ENCODE measurements around the gene RAF1.
"Not testable (repeated sequence)": the region's sequence is repeated elsewhere in the genome, so short reads cannot be mapped to it uniquely, and the experiment has no call there.

The RAF1 gene

DNA sequence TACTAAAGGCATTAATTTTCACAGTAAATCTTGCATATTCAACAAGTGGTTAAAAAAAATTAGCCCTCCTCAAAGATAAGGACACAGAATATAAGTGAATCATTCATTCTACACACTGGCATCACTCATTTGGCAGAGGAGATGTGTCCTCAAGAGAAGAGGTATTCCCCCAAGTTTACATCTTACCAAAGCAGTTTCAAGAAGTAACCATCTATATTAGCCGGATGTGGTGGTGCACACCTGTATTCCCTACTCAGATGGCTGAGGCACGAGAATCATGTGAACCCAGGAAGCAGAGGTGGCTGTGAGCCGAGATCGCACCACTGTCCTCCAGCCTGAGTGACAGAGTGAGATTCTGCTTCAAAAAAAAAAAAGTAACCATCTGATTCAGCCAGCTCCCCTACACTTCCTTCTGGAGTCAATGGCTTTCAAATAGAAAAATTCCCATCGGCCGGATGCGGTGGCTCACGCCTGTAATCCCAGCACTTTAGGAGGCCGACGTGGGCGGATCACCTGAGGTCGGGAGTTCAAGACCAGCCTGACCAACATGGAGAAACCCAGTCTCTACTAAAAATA is 15.4 kb downstream of the RAF1 start:
- Histone ChIP-seq H3K27me3 (ENCODE audit: control insufficient read depth, insufficient read depth, low read length) (no peaks in the 10 kb centered on the region), H3K36me3 (ENCODE audit: control insufficient read depth, insufficient read depth, low read length) (no peaks in the 10 kb centered on the region), H3K4me3 (ENCODE audit: low read length) (no peak overlapping the region), H3K9ac (ENCODE audit: low read length) (no peak overlapping the region), H3K27ac (ENCODE audit: low read depth, low read length) (no peak overlapping the region), H3K4me1 (ENCODE audit: control insufficient read depth, insufficient read depth, low read length) (no peaks in the 10 kb centered on the region)

DNA sequence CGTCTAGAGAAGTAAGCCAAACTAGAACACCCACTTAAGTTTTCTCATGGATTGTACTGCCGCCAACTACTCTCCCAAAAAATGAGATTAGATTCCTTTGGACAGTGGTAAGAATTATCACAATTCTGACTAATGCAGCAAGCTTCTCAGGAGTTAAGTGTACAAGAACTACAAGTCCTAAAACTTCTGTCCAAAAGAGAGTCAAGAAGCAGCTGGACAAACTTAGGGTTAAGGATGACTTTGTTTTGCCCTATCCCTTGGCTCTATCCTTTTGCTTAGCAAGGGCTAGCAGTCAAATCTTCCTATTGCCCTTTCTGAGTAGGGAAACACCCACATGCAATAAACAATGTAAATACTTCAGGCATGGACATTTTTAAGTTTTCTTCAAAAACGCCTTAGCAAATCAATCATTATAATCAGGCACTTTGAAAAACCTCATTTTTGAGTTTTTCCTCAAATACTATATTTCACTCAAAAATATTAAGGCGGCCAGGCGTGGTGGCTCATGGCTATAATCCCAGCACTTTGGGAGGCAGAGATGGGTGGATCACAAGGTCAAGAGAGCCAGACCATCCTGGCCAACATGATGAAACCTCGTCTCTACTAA is 19.5 kb downstream of the RAF1 start:
- H3K36me3 ChIP-seq (ENCODE audit: control insufficient read depth, insufficient read depth, low read length), result no peaks in the 10 kb centered on the region
- H3K4me3 ChIP-seq (ENCODE audit: low read length), result no peak overlapping the region
- no peak overlapping the region for H3K9ac ChIP-seq (ENCODE audit: low read length)
- H3K27me3 ChIP-seq (ENCODE audit: control insufficient read depth, insufficient read depth, low read length), result no peaks in the 10 kb centered on the region
- peaks cover 5% of the 10 kb centered on the region for H3K4me1 ChIP-seq (ENCODE audit: control insufficient read depth, insufficient read depth, low read length)
- no peak overlapping the region for H3K27ac ChIP-seq (ENCODE audit: low read depth, low read length)

DNA sequence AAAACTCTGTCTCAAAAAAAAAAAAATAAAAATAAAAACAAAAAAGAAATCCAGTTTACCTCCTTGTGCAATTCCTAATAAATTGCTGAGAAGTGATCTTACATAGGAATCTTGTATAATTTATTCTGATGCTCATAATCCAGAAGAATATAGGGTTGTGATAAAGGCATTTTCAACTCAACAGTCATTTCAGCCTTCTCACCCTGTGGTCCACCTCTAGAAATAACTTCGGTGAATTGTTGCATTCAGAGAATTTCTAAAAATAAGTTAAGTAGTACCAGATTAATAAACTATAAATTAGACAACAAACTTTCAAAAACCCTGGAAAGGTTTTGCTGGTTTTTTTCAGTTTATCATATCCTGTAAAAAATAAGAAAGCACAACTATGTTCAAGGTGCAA is 20.2 kb downstream of the RAF1 start:
- Histone ChIP-seq H3K27ac (ENCODE audit: low read depth, low read length) (no peak overlapping the region), H3K4me1 (ENCODE audit: control insufficient read depth, insufficient read depth, low read length) (peaks cover 5% of the 10 kb centered on the region), H3K27me3 (ENCODE audit: control insufficient read depth, insufficient read depth, low read length) (no peaks in the 10 kb centered on the region), H3K4me3 (ENCODE audit: low read length) (no peak overlapping the region), H3K36me3 (ENCODE audit: control insufficient read depth, insufficient read depth, low read length) (no peaks in the 10 kb centered on the region), H3K9ac (ENCODE audit: low read length) (no peak overlapping the region)

DNA sequence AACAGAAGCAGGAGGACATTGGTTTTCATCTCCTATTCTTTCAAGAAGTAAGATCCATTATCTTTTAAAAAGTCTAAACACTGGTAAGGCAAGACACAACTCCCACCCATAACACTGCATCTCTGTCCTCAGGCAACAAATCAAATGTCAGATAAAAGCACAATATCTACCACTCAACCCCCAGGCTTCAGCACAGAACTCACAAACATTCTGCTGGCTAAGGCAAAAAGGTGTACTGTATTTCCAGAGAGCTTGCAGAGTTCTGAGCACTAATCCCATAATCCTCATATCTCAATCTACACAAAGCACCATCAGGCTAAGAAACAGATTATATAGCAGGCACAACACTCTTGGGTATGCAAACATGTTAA is 20.9 kb downstream of the RAF1 start:
- Histone ChIP-seq H3K4me1 (ENCODE audit: control insufficient read depth, insufficient read depth, low read length) (peaks cover 5% of the 10 kb centered on the region), H3K27ac (ENCODE audit: low read depth, low read length) (no peak overlapping the region), H3K27me3 (ENCODE audit: control insufficient read depth, insufficient read depth, low read length) (no peaks in the 10 kb centered on the region), H3K9ac (ENCODE audit: low read length) (no peak overlapping the region), H3K36me3 (ENCODE audit: control insufficient read depth, insufficient read depth, low read length) (no peaks in the 10 kb centered on the region), H3K4me3 (ENCODE audit: low read length) (peak overlapping the region; percentile 15)

DNA sequence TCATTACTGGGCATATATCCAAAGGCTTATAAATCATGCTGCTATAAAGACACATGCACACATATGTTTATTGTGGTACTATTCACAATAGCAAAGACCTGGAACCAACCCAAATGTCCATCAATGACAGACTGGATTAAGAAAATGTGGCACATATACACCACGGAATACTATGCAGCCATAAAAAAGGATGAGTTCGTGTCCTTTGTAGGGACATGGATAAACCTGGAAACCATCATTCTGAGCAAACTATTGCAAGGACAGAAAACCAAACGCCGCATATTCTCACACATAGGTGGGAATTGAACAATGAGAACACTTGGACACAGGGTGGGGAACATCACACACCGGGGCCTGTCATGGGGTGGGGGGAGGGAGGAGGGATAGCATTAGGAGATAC is 23.1 kb downstream of the RAF1 start:
- H3K27me3 ChIP-seq (ENCODE audit: control insufficient read depth, insufficient read depth, low read length); H3K9ac ChIP-seq (ENCODE audit: low read length); H3K4me3 ChIP-seq (ENCODE audit: low read length); H3K27ac ChIP-seq (ENCODE audit: low read depth, low read length); H3K4me1 ChIP-seq (ENCODE audit: control insufficient read depth, insufficient read depth, low read length); H3K36me3 ChIP-seq (ENCODE audit: control insufficient read depth, insufficient read depth, low read length): not testable (repeated sequence)

DNA sequence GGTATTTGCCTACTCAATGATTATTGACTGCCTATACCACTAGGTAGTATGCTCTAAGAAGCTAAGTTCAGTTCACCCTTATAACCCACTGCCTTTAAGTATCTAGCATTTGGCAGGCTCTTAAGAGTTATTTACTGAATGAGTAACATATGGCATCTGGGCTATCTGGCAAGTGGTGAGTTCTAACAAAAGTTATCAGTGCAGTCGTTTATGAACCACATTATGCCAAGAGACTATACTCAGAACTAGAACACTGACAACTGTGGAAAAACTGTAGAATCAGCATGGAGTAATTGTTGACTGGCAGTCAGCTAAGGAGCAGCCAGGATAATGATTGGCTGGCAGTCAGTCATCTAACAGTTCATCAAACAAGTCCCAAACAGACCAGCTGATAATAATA is 25.8 kb downstream of the RAF1 start:
- Histone ChIP-seq H3K4me1 (ENCODE audit: control insufficient read depth, insufficient read depth, low read length) (peaks cover 4% of the 10 kb centered on the region), H3K27me3 (ENCODE audit: control insufficient read depth, insufficient read depth, low read length) (no peaks in the 10 kb centered on the region), H3K27ac (ENCODE audit: low read depth, low read length) (no peak overlapping the region), H3K9ac (ENCODE audit: low read length) (no peak overlapping the region), H3K4me3 (ENCODE audit: low read length) (no peak overlapping the region), H3K36me3 (ENCODE audit: control insufficient read depth, insufficient read depth, low read length) (no peaks in the 10 kb centered on the region)

DNA sequence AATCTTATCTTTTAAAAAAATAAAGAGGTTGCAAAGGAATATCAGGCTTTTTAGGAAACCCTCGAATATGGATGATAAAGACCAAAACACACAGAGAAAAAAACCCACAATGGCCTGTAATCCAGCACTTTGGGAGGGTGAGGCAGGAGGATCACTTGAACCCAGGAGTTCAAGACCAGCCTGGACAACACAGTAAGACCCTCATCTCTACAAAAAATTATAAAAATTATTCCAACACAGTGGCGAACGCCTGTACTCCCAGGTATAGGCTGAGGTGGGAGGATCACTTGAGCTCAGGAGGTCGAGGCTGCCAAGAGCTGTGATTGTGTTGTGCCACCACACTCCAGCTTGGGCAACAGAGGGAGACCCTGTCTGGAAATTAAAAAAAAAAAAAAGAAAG is 30.8 kb downstream of the RAF1 start:
- Histone ChIP-seq H3K4me3 (ENCODE audit: low read length) (no peak overlapping the region), H3K36me3 (ENCODE audit: control insufficient read depth, insufficient read depth, low read length) (no peaks in the 10 kb centered on the region), H3K9ac (ENCODE audit: low read length) (no peak overlapping the region), H3K4me1 (ENCODE audit: control insufficient read depth, insufficient read depth, low read length) (peaks cover 2% of the 10 kb centered on the region), H3K27ac (ENCODE audit: low read depth, low read length) (no peak overlapping the region), H3K27me3 (ENCODE audit: control insufficient read depth, insufficient read depth, low read length) (no peaks in the 10 kb centered on the region)

DNA sequence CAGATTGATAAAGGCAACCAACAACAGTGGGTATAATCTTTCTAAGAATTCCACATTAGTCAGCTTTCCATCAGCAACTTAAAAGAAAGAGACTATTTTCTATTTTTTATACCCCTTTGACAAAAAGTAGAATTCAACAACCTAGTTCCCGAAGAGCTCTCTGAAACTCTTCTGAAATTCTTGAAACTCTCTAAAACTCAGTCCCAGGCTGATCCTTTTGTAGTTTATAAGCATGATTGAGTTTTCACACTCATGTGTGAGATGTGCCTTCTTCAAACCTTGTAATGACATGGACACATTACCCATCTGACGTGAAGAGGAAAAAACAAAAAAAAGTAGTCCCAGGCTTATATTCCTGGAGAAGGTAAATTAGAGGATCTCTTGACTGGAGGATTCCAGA is 31.4 kb downstream of the RAF1 start:
- H3K27ac ChIP-seq (ENCODE audit: low read depth, low read length), result no peak overlapping the region
- peaks cover 2% of the 10 kb centered on the region for H3K4me1 ChIP-seq (ENCODE audit: control insufficient read depth, insufficient read depth, low read length)
- H3K27me3 ChIP-seq (ENCODE audit: control insufficient read depth, insufficient read depth, low read length), result no peaks in the 10 kb centered on the region
- H3K9ac ChIP-seq (ENCODE audit: low read length), result no peak overlapping the region
- H3K4me3 ChIP-seq (ENCODE audit: low read length), result no peak overlapping the region
- no peaks in the 10 kb centered on the region for H3K36me3 ChIP-seq (ENCODE audit: control insufficient read depth, insufficient read depth, low read length)

DNA sequence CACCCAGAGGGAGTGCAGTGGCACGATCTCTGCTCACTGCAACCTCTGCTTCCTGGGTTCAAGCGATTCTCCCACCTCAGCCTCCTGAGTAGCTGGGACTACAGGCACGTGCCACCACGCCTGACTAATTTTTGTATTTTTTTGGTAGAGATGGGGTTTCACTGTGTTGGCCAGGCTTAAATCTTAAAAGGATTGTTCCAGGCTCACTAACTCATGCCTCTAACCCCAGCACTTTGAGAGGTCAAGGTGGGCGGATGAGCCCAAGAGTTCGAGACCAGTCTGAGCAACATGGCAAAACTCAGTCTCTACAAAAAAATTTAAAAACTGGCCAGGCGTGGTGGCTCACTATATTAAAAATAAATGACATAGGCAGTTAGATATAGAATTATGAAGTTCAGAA is 33.1 kb downstream of the RAF1 start:
- H3K9ac ChIP-seq (ENCODE audit: low read length); H3K27me3 ChIP-seq (ENCODE audit: control insufficient read depth, insufficient read depth, low read length); H3K27ac ChIP-seq (ENCODE audit: low read depth, low read length); H3K4me3 ChIP-seq (ENCODE audit: low read length); H3K36me3 ChIP-seq (ENCODE audit: control insufficient read depth, insufficient read depth, low read length); H3K4me1 ChIP-seq (ENCODE audit: control insufficient read depth, insufficient read depth, low read length): not testable (repeated sequence)

DNA sequence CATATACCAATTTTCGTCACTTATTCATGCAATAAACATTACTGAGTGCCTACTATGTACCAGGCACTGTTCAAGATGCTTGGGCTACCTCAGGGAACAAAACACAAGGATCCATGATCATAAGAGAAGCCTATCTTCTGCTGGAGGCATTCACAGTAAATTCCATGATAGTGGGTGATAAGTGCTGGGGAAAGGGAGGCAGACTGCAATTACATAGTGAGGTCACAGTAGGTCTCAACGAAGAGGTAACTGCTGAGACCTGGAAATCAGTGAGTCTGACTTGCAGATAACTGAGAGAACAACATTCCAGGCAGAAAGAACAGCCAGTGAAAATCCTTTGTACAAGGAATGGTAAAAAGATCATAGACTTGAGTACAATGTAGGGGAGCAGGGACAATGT is 33.6 kb downstream of the RAF1 start:
- Histone ChIP-seq H3K27ac (ENCODE audit: low read depth, low read length) (no peak overlapping the region), H3K9ac (ENCODE audit: low read length) (no peak overlapping the region), H3K4me1 (ENCODE audit: control insufficient read depth, insufficient read depth, low read length) (peaks cover 2% of the 10 kb centered on the region), H3K36me3 (ENCODE audit: control insufficient read depth, insufficient read depth, low read length) (no peaks in the 10 kb centered on the region), H3K4me3 (ENCODE audit: low read length) (no peak overlapping the region), H3K27me3 (ENCODE audit: control insufficient read depth, insufficient read depth, low read length) (no peaks in the 10 kb centered on the region)

DNA sequence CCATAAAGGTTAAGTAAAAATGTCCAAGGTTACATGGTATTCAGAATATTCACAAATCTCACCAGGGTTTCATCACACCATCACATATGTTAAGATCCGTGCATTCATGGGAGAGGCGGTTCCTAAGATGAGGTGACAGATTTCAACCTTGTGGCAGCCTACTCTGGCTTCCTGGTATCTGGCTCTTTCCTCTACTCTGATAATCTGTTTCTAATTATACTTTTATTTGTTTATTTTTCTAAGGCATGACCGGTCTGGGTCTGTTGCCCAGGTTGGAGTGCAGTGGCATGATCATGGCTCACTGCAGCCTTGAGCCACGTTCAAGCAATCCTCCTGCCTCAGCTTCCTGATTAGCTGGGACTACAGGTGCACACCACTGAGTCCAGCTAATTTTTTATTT is 34.4 kb downstream of the RAF1 start:
- H3K4me3 ChIP-seq (ENCODE audit: low read length), result no peak overlapping the region
- no peaks in the 10 kb centered on the region for H3K36me3 ChIP-seq (ENCODE audit: control insufficient read depth, insufficient read depth, low read length)
- H3K4me1 ChIP-seq (ENCODE audit: control insufficient read depth, insufficient read depth, low read length), result peaks cover 2% of the 10 kb centered on the region
- H3K27ac ChIP-seq (ENCODE audit: low read depth, low read length), result no peak overlapping the region
- H3K9ac ChIP-seq (ENCODE audit: low read length), result no peak overlapping the region
- no peaks in the 10 kb centered on the region for H3K27me3 ChIP-seq (ENCODE audit: control insufficient read depth, insufficient read depth, low read length)

DNA sequence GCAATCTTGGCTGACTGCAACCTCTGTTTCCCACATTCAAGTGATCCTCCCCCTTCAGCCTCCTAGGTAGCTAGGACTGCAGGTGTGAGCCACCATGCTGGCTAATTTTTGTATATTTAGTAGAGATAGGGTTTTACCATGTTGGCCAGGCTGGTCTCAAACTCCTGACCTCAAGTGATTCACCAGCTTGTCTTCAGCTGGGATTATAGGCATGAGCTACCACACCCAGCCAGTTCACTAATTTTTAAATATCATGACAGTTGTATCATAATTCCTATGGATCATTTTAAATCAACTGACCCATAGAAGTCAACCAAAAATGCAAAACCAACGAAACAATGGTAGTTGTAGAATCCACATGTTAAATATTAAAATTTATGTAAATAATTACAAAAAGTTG is 35.1 kb downstream of the RAF1 start:
- H3K4me3 ChIP-seq (ENCODE audit: low read length), result no peak overlapping the region
- H3K9ac ChIP-seq (ENCODE audit: low read length), result no peak overlapping the region
- no peak overlapping the region for H3K27ac ChIP-seq (ENCODE audit: low read depth, low read length)
- no peaks in the 10 kb centered on the region for H3K36me3 ChIP-seq (ENCODE audit: control insufficient read depth, insufficient read depth, low read length)
- peaks cover 2% of the 10 kb centered on the region for H3K4me1 ChIP-seq (ENCODE audit: control insufficient read depth, insufficient read depth, low read length)
- no peaks in the 10 kb centered on the region for H3K27me3 ChIP-seq (ENCODE audit: control insufficient read depth, insufficient read depth, low read length)

DNA sequence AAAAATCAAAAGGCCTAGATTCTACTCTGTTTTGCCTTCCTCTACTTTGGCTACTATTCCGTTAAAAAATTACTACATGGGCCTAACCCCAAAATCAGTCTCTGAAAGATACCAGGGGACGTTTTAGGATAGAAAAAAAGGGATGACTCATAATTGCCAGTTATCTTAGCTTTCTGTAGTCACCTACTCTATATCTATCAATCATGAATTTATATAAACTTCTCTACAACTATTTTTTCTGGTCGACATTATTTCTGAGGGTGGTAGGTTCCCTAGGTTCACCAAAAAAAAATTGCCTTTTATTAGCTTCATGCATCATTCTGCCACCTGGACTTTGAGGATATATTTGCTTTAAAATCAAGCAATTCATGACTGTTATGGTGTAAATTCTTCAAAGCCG is 36.5 kb downstream of the RAF1 start:
- H3K27ac ChIP-seq (ENCODE audit: low read depth, low read length), result no peak overlapping the region

More for the DNA sequence above, 36.5 kb downstream of the RAF1 start:
- H3K4me1 ChIP-seq (ENCODE audit: control insufficient read depth, insufficient read depth, low read length), result peaks cover 2% of the 10 kb centered on the region
- no peak overlapping the region for H3K4me3 ChIP-seq (ENCODE audit: low read length)
- H3K27me3 ChIP-seq (ENCODE audit: control insufficient read depth, insufficient read depth, low read length), result no peaks in the 10 kb centered on the region
- no peak overlapping the region for H3K9ac ChIP-seq (ENCODE audit: low read length)
- H3K36me3 ChIP-seq (ENCODE audit: control insufficient read depth, insufficient read depth, low read length), result no peaks in the 10 kb centered on the region
